Aorta (tissue), 5 donors: ENCODE measurements around the gene CADM1. TPM values are rescaled to one million over a fixed set of nuclear protein-coding genes. Genes with fewer than 3 reads are reported as not detected.

Source experiments
- ATAC-seq: fragments of 200-7000 bp; cut with Tn5 transposase; one replicate; pipeline ENCODE4 v1.9.1; 2022; ENCODE audit warnings: moderate library complexity; ENCODE audit not compliant: low FRiP score
- DNase-seq, 2 donors: peaks; one replicate each; pipeline ENCODE4 v3.0.0-alpha.2; 2020
- H3K27ac ChIP-seq, 2 donors: one replicate each; pipeline ENCODE4 v1.5.1; 2013; ENCODE audit warnings: low read length in 2 of 2, mild to moderate bottlenecking in 2 of 2, moderate library complexity in 2 of 2, control low read depth in 1 of 2, inconsistent platforms in 1 of 2, low read depth in 1 of 2
- H3K27me3 ChIP-seq, 2 donors: one replicate each; pipeline ENCODE4 v1.6.1; 2013; ENCODE audit warnings: control low read depth in 1 of 2, low read length in 1 of 2, mild to moderate bottlenecking in 1 of 2, moderate library complexity in 1 of 2; ENCODE audit not compliant: insufficient read depth in 2 of 2, control insufficient read depth in 1 of 2
- H3K36me3 ChIP-seq, 2 donors: one replicate each; pipeline ENCODE4 v1.6.1; 2013; ENCODE audit warnings: control low read depth in 1 of 2, low read length in 1 of 2, mild to moderate bottlenecking in 1 of 2; ENCODE audit not compliant: insufficient read depth in 2 of 2, control insufficient read depth in 1 of 2
- H3K4me1 ChIP-seq, 2 donors: one replicate each; pipeline ENCODE4 v1.6.1; 2013; ENCODE audit warnings: low read length in 2 of 2, control low read depth in 1 of 2, mild to moderate bottlenecking in 1 of 2, moderate library complexity in 1 of 2; ENCODE audit not compliant: insufficient read depth in 2 of 2, control insufficient read depth in 1 of 2
- H3K4me3 ChIP-seq, 2 donors: one replicate each; pipeline ENCODE4 v1.5.1; 2013; ENCODE audit warnings: low read length in 2 of 2, control low read depth in 1 of 2, mild to moderate bottlenecking in 1 of 2
- H3K9me3 ChIP-seq: one replicate; pipeline ENCODE4 v1.6.1; 2013; ENCODE audit warnings: mild to moderate bottlenecking, low read length; ENCODE audit not compliant: control insufficient read depth
- WGBS, 2 donors: extraction: QIAGEN DNeasy Blood & Tissue Kit; methylation state at CpG; one replicate each; pipeline ENCODE4 v1.1.7; 2013; 5-methylcytosine and 5-hydroxymethylcytosine counted together
- intact Hi-C, 2 donors: fragments of 100-400 bp; cut with DNase I; formaldehyde crosslinking; loops; one replicate each; pipeline versions ENCODE4 v1.14.2 to v1.15.0; 2022
- long read RNA-seq, 2 donors: library from polyadenylated mRNA; unstranded; transcript quantifications; one replicate each; pipeline ENCODE4 v2.0.0, GENCODE V29; 2020 to 2021
- polyA plus RNA-seq, 2 donors: library from polyadenylated mRNA; stranded (reverse); fragments of 200-250 nt; gene quantifications; one replicate each; pipeline ENCODE4 v1.2.3, GENCODE V29; 2013
- total RNA-seq, 2 donors: library from RNA; stranded (reverse); fragmentation: NEBNext Ultra II Directional; extraction: Animal tissue kit (Norgen Biotek cat#: 25700); gene quantifications; one replicate each; pipeline ENCODE4 v1.2.1, GENCODE V29; 2021
- donor health status: healthy with polysubstance abuse.
- donor health status: Bipolar disorder and iron deficiency.
- donor health status: DM: no; HTN: no; CAD: no.
- donor health status: DM: no; HTN: no; CAD: no.
- donor health status: DM: yes; HTN: yes; CAD: no.

Gene CADM1
- total RNA-seq (1 to 10 TPM; 7.6 to 9.8 TPM), polyA plus RNA-seq (1 to 10 TPM in 1 of 2 donors, under 1 TPM in 1; 0.26 to 3.8 TPM)
- long read RNA-seq, donor 1, transcript CADM1-222 (10 exons, 1,246 nt) = major isoform, 5 of 30 reads
- long read RNA-seq, donor 1, partial matches to known transcripts = 24 of 30 reads
- long read RNA-seq, donor 1, other reads (novel, unspliced or antisense) = 1 of 30 reads
- long read RNA-seq, donor 2, partial matches to known transcripts = 1 of 3 reads
- long read RNA-seq, donor 2, other reads (novel, unspliced or antisense) = 2 of 3 reads

DNA sequence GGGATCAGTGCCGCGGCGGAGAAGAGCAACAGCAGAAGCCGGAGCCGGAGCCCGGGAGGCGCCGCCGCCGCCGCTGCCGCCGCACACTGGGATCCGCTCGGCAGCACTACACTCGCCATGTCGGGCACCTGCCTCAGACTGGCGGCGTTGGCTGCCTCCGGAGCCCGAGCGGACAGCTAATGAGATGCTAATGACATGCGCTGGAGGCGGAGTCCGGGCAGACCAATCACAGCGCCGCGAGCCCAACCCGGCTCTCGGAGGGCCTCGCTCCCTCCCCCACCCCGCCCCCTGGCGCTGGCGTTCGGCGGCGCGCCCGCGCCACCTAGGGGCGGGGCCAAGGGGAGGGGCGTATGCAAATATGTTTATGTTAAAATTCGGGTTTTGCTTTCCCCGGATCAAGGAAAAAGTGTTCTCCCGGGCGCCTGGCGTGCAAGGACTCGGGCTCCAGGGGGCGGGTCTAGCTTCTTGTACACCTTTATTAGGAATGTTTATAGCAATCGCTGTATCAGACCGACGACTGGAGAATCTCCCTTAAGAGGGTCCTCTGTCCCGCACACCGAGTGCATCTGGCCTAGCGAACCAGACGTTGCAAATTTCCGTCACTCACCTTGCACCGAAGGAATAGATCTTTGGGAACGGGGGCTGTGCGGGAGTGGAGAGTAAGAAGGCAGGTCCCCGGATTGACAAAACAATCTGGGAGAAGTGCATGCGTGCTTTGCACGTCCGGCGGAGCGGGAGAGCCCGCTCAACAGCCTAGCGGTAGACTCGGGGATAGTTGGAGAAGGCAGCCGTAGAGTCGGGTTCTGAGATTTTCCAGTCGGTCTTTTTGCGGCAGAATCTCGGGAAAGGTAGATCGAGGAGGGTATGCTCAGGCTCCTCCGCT is at the start of gene CADM1:
TSS of gene CADM1 (minus strand) at position 140 of the 883 bp plus-strand sequence.
- peak within 1 kb of the TSS in 1 of 2 donors; percentile 7 for H3K27ac ChIP-seq
- H3K36me3 ChIP-seq = no peaks in the 10 kb centered on the region
- H3K4me3 ChIP-seq = peak within 1 kb of the TSS; percentile 57 to 63
- 0 to 1% methylated on average over 73 to 76 of the region's 76 CpGs for WGBS, 2 donors
- H3K4me1 ChIP-seq = no peaks in the 10 kb centered on the region
- ATAC-seq = peak; percentile 94
- no peaks in the 10 kb centered on the region for H3K9me3 ChIP-seq
- intact Hi-C loops = loop anchor here in 1 of 2 donors (5.0 kb wide), 1 partner anchor 193 kb away; no protein-coding TSS in a partner anchor
- H3K27me3 ChIP-seq = no peaks in the 10 kb centered on the region
- peak; percentile 95 to 97 for DNase-seq

GRCh38 chr11:115552773-115553438 is 48.7 kb upstream of the CADM1 start:
- ATAC-seq = no peak
- Histone ChIP-seq H3K27me3 (no peaks in the 10 kb centered on the region), H3K9me3 (no peaks in the 10 kb centered on the region), H3K27ac (no peak overlapping the region), H3K36me3 (no peaks in the 10 kb centered on the region), H3K4me1 (no peaks in the 10 kb centered on the region), H3K4me3 (no peak overlapping the region)
- DNase-seq = no peak
- WGBS, 2 donors = 90% methylated on average over 15 of the region's 15 CpGs
- intact Hi-C loops = no loop called here

DNA sequence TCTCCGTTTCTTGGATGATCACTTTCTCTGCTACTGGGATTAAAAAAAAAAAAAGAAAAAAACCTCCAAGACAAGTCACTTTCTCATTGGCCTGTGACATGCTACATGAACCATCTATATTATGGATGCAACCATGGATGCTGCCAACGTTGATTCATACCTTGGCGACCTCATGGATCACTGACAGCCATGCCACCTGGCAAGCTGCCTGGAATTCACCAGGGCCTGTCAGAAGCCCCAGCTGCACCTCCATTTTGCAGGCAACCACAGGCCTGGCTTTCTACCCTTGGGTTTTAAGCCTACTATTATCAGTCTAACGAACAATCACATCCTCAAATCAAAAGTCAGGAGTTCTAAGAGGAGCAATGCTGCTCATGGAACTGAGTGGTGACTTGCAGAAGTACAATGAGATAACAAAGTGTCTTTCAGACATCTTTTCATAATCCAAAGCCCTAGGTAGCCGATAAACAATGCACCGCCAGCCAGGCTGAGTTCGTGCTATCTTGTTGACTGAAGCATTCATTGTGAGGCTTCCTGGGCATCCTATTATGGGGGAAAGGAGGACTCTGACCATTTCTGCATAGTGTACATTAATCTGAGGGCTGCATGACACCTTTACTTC is 48.0 kb upstream of the CADM1 start:
- DNase-seq (no peak), ATAC-seq (no peak)
- Histone ChIP-seq H3K27ac (no peak overlapping the region), H3K9me3 (no peaks in the 10 kb centered on the region), H3K36me3 (no peaks in the 10 kb centered on the region), H3K4me3 (no peak overlapping the region), H3K4me1 (no peaks in the 10 kb centered on the region), H3K27me3 (no peaks in the 10 kb centered on the region)
- WGBS, 2 donors = 83 to 87% methylated on average over 7 of the region's 7 CpGs
- intact Hi-C loops = no loop called here

DNA sequence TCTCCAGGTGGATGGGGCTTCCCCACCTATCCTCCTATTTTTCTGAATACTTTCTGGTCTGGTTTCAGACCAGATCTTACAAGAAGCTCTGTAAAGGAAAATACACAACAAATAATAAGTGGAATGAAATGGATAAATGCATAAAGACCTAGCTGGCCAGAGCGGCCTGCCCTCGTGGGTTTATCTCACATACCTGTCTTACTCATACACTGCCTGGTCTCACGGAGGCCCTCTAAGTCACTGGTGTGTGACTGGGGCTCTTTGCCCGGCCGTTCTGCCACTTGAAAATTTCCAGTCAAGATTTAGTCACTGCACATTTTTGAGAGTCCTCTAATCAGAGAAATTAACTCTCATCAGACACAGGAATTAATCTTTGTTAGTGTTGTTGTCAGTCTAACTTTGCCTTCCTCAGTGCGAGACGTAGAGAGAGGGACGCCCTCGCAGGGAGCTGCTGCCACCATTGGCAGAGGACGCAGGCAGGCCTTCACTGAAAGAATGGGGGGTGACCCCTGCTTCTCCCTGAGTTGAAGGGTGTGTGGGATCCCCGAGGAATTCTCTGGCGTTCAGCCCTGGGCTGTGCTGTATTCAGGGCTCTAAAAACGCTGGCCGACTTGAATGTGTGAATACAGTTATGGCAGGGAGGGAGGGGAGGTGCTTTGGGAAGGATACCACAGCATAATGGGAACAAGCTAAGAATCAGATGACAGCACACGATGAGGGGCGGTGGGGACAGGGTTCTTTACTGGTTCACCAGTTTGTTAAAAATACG is 46.3 kb upstream of the CADM1 start:
- H3K9me3 ChIP-seq = no peaks in the 10 kb centered on the region
- intact Hi-C loops = no loop called here
- H3K27ac ChIP-seq = no peak overlapping the region
- no peaks in the 10 kb centered on the region for H3K36me3 ChIP-seq
- H3K27me3 ChIP-seq = no peaks in the 10 kb centered on the region
- ATAC-seq (no peak), DNase-seq (no peak)
- H3K4me3 ChIP-seq = no peak overlapping the region
- WGBS, 2 donors = 70 to 74% methylated on average over 17 of the region's 17 CpGs
- no peaks in the 10 kb centered on the region for H3K4me1 ChIP-seq

DNA sequence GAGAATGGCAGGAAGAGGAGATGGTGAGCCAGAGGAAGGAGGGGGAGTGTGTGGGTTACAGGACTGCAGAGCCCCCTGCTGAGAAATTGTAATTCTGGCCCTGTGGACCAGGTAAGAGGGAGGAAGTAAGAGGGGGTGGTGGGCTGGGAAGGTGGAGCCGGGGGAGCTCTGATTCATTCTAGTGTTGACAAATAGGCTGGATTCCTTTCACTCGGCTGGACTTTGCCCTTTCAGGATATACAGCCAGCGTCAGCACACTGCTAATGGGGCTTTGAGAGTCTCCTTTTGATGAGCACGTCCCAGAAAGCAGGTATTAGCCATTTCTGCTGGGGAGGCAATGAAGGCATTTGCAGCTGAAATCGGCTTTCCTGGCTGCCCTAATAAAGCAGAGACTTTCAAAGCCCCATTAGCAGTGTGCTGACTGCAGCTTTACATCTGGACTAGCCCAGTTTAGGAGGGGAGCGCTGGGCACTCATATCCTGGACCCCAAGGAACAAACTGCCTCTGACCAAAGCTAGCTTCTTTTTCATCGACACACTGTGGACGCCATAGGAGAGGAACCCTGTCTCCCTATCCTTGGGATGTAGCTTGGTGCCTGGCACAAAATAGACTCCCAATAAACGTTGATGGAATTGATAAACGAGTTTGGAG is 44.8 kb upstream of the CADM1 start:
- ATAC-seq (no peak), DNase-seq (no peak)
- Histone ChIP-seq H3K36me3 (no peaks in the 10 kb centered on the region), H3K27me3 (no peaks in the 10 kb centered on the region), H3K4me1 (no peaks in the 10 kb centered on the region), H3K27ac (no peak overlapping the region), H3K9me3 (no peaks in the 10 kb centered on the region), H3K4me3 (no peak overlapping the region)
- intact Hi-C loops = no loop called here
- 31 to 39% methylated on average over 10 of the region's 10 CpGs for WGBS, 2 donors

GRCh38 chr11:115545581-115546210 is 41.5 kb upstream of the CADM1 start:
- no peaks in the 10 kb centered on the region for H3K4me1 ChIP-seq
- no peaks in the 10 kb centered on the region for H3K36me3 ChIP-seq
- no peaks in the 10 kb centered on the region for H3K27me3 ChIP-seq
- 32 to 46% methylated on average over 2 of the region's 2 CpGs for WGBS, 2 donors
- intact Hi-C loops = no loop called here
- no peak for ATAC-seq
- H3K9me3 ChIP-seq = no peaks in the 10 kb centered on the region
- H3K27ac ChIP-seq = no peak overlapping the region
- no peak for DNase-seq
- H3K4me3 ChIP-seq = no peak overlapping the region

GRCh38 chr11:115544422-115544948 is 40.3 kb upstream of the CADM1 start:
- DNase-seq = no peak
- ATAC-seq = no peak

More at GRCh38 chr11:115544422-115544948, 40.3 kb upstream of the CADM1 start:
- Histone ChIP-seq H3K36me3 (no peaks in the 10 kb centered on the region), H3K4me3 (no peak overlapping the region), H3K27me3 (no peaks in the 10 kb centered on the region), H3K9me3 (no peaks in the 10 kb centered on the region), H3K27ac (no peak overlapping the region), H3K4me1 (no peaks in the 10 kb centered on the region)
- 59 to 66% methylated on average over 2 of the region's 2 CpGs for WGBS, 2 donors
- intact Hi-C loops = no loop called here
